GM23248 (cell line): ENCODE data around the gene GNE. TPM values are rescaled to one million over a fixed set of nuclear protein-coding genes. Genes with fewer than 3 reads are reported as not detected.
A peak's percentile ranks its signal among the peaks of the same experiment; 100 is the strongest.
"Not testable (repeated sequence)": the region's sequence is repeated elsewhere in the genome, so short reads cannot be mapped to it uniquely, and the experiment has no call there.

Experiments
- DNase-seq: peaks from one replicate; pipeline ENCODE4 v3.0.0-alpha.2; 2015
- H2AFZ ChIP-seq: fragments of 200-600 bp; sonication (generic); 2 replicates; pipeline ENCODE4 v1.6.1; 2016; ENCODE audit warnings: antibody characterized with exemption
- H3F3A ChIP-seq: fragments of 200-600 bp; sonication (generic); 2 replicates; pipeline ENCODE4 v1.6.1; 2016; ENCODE audit warnings: mild to moderate bottlenecking, antibody characterized with exemption, mixed run types; ENCODE audit not compliant: insufficient read depth
- H3K27ac ChIP-seq: fragments of 200-600 bp; sonication (generic); 2 replicates; pipeline ENCODE4 v1.5.1; 2016; ENCODE audit warnings: mild to moderate bottlenecking
- H3K27me3 ChIP-seq: fragments of 200-600 bp; sonication (generic); replicated peaks from 2 replicates; pipeline ENCODE4 v1.6.1; 2016; ENCODE audit warnings: mild to moderate bottlenecking; ENCODE audit not compliant: insufficient read depth
- H3K36me3 ChIP-seq: fragments of 200-600 bp; sonication (generic); 2 replicates; pipeline ENCODE4 v1.6.1; 2016; ENCODE audit warnings: low read depth, mild to moderate bottlenecking
- H3K4me1 ChIP-seq: fragments of 200-600 bp; sonication (generic); 2 replicates; pipeline ENCODE4 v1.6.1; 2016; ENCODE audit warnings: mild to moderate bottlenecking; ENCODE audit not compliant: insufficient read depth
- H3K4me2 ChIP-seq: fragments of 200-600 bp; sonication (generic); one replicate; pipeline ENCODE4 v1.6.1; 2016; ENCODE audit warnings: mild to moderate bottlenecking; ENCODE audit not compliant: unreplicated experiment
- H3K4me3 ChIP-seq: fragments of 200-600 bp; sonication (generic); 2 replicates; pipeline ENCODE4 v1.5.1; 2016; ENCODE audit warnings: mild to moderate bottlenecking
- H3K79me2 ChIP-seq: fragments of 200-600 bp; sonication (generic); 2 replicates; pipeline ENCODE4 v1.6.1; 2016; ENCODE audit warnings: mild to moderate bottlenecking; ENCODE audit not compliant: insufficient read depth
- H3K9ac ChIP-seq: fragments of 200-600 bp; sonication (generic); 2 replicates; pipeline ENCODE4 v1.6.1; 2016; ENCODE audit warnings: mild to moderate bottlenecking
- H3K9me2 ChIP-seq: fragments of 200-600 bp; sonication (generic); 2 replicates; pipeline ENCODE4 v1.6.1; 2016; ENCODE audit warnings: mixed run types, mild to moderate bottlenecking, moderate library complexity; ENCODE audit not compliant: insufficient read depth
- H3K9me3 ChIP-seq: fragments of 200-600 bp; sonication (generic); one replicate; pipeline ENCODE4 v1.6.1; 2017; ENCODE audit warnings: low read depth
- H4K20me1 ChIP-seq: fragments of 200-600 bp; sonication (generic); 2 replicates; pipeline ENCODE4 v1.6.0; 2016; ENCODE audit not compliant: insufficient read depth
- EZH2 ChIP-seq: fragments of 200-600 bp; sonication (generic); IDR thresholded peaks from 2 replicates; pipeline ENCODE4 v1.6.1; 2018; ENCODE audit warnings: antibody characterized with exemption, mild to moderate bottlenecking; ENCODE audit not compliant: insufficient read depth, poor library complexity, severe bottlenecking
- EZH2phosphoT487 ChIP-seq: fragments of 200-600 bp; sonication (generic); IDR thresholded peaks from 2 replicates; pipeline ENCODE4 v1.6.1; 2018; ENCODE audit warnings: antibody characterized with exemption, moderate library complexity, mild to moderate bottlenecking, low read depth; ENCODE audit not compliant: insufficient read depth
- WGBS, 2 experiments: methylation state at CpG; one replicate each; pipeline ENCODE4 v1.1.6; 2015 to 2017; ENCODE audit warnings: low lambda C conversion rate in 2 of 2, low coverage in 1 of 2; ENCODE audit errors: missing lambda C conversion rate in 2 of 2; 5-methylcytosine and 5-hydroxymethylcytosine counted together
- in situ Hi-C: fragments of 300-500 bp; cut with MboI; formaldehyde crosslinking; loops from 2 replicates; pipeline ENCODE4 v1.15.0; 2020
- polyA plus RNA-seq: library from polyadenylated mRNA; unstranded; fragments of >200 nt; fragmentation: Nextera tagmentation; extraction: Ambion mirVana; gene quantifications from 2 replicates; pipeline ENCODE4 v1.2.1, GENCODE V29; 2016
- total RNA-seq: library from RNA; depleted of rRNA; stranded (reverse); fragments of >200 nt; shearing (Covaris generic); gene quantifications from 2 replicates; pipeline ENCODE4 v1.2.3, GENCODE V29; 2014

GNE gene
- total and polyA plus RNA-seq, 2 experiments from 2014 or later = 6.2 to 22.4 TPM

DNA sequence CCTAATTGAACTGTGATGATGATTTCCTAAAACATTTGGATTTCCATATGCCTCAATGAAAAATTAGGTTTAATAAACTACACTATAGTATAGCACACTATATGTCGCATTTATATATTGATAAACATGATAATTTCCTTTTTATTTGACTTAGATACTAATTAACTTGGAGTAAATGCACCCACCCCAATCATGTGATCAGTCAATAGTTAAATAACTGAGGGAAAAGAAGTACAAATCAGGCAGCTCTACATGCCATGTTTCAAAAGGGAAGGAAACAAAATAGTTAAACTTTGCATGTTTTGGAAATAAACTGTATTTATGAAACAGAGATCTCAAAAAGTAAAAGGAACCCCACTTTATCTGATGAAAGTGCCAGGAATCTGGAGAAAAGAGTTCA is 18.0 kb upstream of the GNE start:
- peak overlapping the region; percentile 69 for H3K4me3 ChIP-seq

GRCh38 chr9:36275060-36275459 is 16.8 kb upstream of the GNE start:
- Histone ChIP-seq H3K9me2 (no peaks in the 10 kb centered on the region), H3K36me3 (no peaks in the 10 kb centered on the region), H3K4me2 (no peak overlapping the region), H3K27ac (no peak overlapping the region), H3K4me1 (peaks cover 7% of the 10 kb centered on the region; the same call in 1 of the 2 replicates), H3K9me3 (no peaks in the 10 kb centered on the region), H3K4me3 (no peak overlapping the region), H3F3A (peaks cover 13% of the 10 kb centered on the region), H3K79me2 (no peaks in the 10 kb centered on the region), H3K27me3 (no peaks in the 10 kb centered on the region), H4K20me1 (no peaks in the 10 kb centered on the region), H2AFZ (no peak overlapping the region), H3K9ac (no peak overlapping the region)
- TF ChIP-seq EZH2phosphoT487 (no peak), EZH2 (no peak)
- 95 to 100% methylated on average over 3 of the region's 3 CpGs for WGBS, 2 experiments
- in situ Hi-C loops = no loop called here
- DNase-seq = no peak

More for the DNA sequence above, 18.0 kb upstream of the GNE start:
- no peak for DNase-seq
- H4K20me1 ChIP-seq = no peaks in the 10 kb centered on the region
- in situ Hi-C loops = no loop called here
- no peaks in the 10 kb centered on the region for H3K9me2 ChIP-seq
- H3K27ac ChIP-seq = peak overlapping the region; percentile 31
- TF ChIP-seq EZH2 (no peak), EZH2phosphoT487 (no peak)
- no peaks in the 10 kb centered on the region for H3K9me3 ChIP-seq
- peak overlapping the region; percentile 79 for H2AFZ ChIP-seq
- H3K4me2 ChIP-seq = peak overlapping the region; percentile 88
- WGBS, 2 experiments = 100% methylated on average over 1 of the region's 1 CpG
- H3K79me2 ChIP-seq = no peaks in the 10 kb centered on the region
- H3K9ac ChIP-seq = peak overlapping the region; percentile 57
- H3F3A ChIP-seq = peaks cover 13% of the 10 kb centered on the region
- H3K36me3 ChIP-seq = no peaks in the 10 kb centered on the region
- no peaks in the 10 kb centered on the region for H3K27me3 ChIP-seq
- H3K4me1 ChIP-seq = peaks cover 7% of the 10 kb centered on the region; the same call in 1 of the 2 replicates

GRCh38 chr9:36273354-36273753 is 15.1 kb upstream of the GNE start:
- H2AFZ ChIP-seq, H3K4me1 ChIP-seq, H3K36me3 ChIP-seq, H3K4me3 ChIP-seq, H3K4me2 ChIP-seq, H4K20me1 ChIP-seq, H3K79me2 ChIP-seq, H3K9me2 ChIP-seq, DNase-seq, H3K27ac ChIP-seq, H3K9ac ChIP-seq, H3K27me3 ChIP-seq, H3K9me3 ChIP-seq, in situ Hi-C loops: not testable (repeated sequence)
- 97 to 98% methylated on average over 7 of the region's 7 CpGs for WGBS, 2 experiments
- peaks cover 18% of the 10 kb centered on the region for H3F3A ChIP-seq

GRCh38 chr9:36268007-36268427 is 9.8 kb upstream of the GNE start:
- peaks cover 8% of the 10 kb centered on the region for H3K4me1 ChIP-seq
- TF ChIP-seq EZH2phosphoT487 = no peak
- TF ChIP-seq EZH2 = no peak
- H3K4me2 ChIP-seq = peak overlapping the region; percentile 39
- H3K9ac ChIP-seq = no peak overlapping the region
- no peaks in the 10 kb centered on the region for H3K27me3 ChIP-seq
- no peaks in the 10 kb centered on the region for H3K9me2 ChIP-seq
- H3K79me2 ChIP-seq = no peaks in the 10 kb centered on the region
- DNase-seq = peak; percentile 75
- no peak overlapping the region for H3K4me3 ChIP-seq
- peaks cover 8% of the 10 kb centered on the region for H3F3A ChIP-seq
- in situ Hi-C loops = no loop called here
- H2AFZ ChIP-seq = no peak overlapping the region
- peak overlapping the region; percentile 41 for H3K27ac ChIP-seq
- 40 to 47% methylated on average over 3 of the region's 3 CpGs for WGBS, 2 experiments
- H4K20me1 ChIP-seq = no peaks in the 10 kb centered on the region
- no peaks in the 10 kb centered on the region for H3K9me3 ChIP-seq
- no peaks in the 10 kb centered on the region for H3K36me3 ChIP-seq

- Histone ChIP-seq H3K4me2 (no peak overlapping the region), H3K36me3 (no peaks in the 10 kb centered on the region), H3K27me3 (no peaks in the 10 kb centered on the region), H2AFZ (no peak overlapping the region), H3K4me1 (peaks cover 8% of the 10 kb centered on the region), H3K27ac (no peak overlapping the region), H3K9ac (no peak overlapping the region), H3K9me3 (no peaks in the 10 kb centered on the region), H3F3A (peaks cover 8% of the 10 kb centered on the region), H3K9me2 (no peaks in the 10 kb centered on the region), H3K79me2 (no peaks in the 10 kb centered on the region), H4K20me1 (no peaks in the 10 kb centered on the region), H3K4me3 (no peak overlapping the region)
- TF ChIP-seq EZH2phosphoT487 (no peak), EZH2 (no peak)
- in situ Hi-C loops = no loop called here
- 91 to 92% methylated on average over 21 to 22 of the region's 22 CpGs for WGBS, 2 experiments
- no peak for DNase-seq
These were observed 6.6 kb upstream of the GNE start for GRCh38 chr9:36264896-36265295.
